OCI-M2 (cell line): ENCODE measurements around the gene PDSS2.
"Not testable (repeated sequence)": the region's sequence is repeated elsewhere in the genome, so short reads cannot be mapped to it uniquely, and the experiment has no call there.

ENCODE experiments used
- DNase-seq: peaks from one replicate; lab custom pipeline; 2025; ENCODE audit not compliant: unreplicated experiment; lab: John Stamatoyannopoulos, UW

Gene PDSS2

DNA sequence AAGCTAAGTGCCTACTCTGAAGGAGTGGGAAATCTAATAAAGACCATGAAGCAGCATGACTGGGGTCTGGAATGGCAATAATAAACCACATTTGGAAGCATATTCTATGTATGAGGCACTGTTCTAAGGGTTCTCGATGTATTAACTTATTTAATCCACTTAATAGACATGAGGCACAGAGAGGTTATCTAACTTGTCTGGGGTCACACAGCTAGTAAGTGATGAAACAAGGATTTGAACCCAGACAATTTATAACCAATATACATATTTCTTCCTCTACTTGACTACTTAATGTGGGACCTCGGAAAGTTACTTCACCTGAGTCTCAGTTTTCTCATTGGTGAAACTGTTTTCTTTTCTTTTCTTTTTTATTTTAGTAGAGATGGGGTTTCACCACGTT, 131.3 kb downstream of the PDSS2 start:
- DNase-seq, result no peak

DNA sequence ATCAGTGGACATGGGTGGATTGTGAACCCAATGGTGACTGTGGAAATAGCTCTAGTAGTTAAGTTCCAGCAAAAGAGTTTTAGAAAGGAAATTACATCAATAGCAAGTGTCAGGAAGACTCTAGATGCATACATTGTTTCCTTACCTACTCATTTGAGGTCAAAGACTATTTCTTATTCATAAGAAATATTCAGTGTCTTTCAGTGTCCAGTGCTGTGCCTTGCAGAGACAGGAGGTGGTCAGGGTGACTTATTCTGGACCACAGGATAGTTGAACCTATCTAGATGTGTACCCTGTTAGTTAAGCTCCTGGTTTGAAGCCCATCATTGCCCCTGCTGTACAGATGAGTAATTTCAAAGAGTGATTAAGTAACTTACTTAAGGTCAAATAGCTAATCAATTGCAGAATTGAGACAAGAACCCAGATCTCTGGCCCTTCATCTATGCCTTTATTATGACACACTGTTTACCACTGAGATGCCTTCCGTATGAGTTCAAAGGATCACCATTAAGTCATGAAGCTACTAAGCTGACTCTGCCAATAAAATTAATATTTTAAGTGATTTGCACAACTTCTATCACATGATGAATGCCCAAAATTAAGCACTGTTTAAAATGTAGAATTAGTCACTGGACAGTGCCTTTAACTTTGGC, 136.1 kb downstream of the PDSS2 start:
- no peak for DNase-seq

DNA sequence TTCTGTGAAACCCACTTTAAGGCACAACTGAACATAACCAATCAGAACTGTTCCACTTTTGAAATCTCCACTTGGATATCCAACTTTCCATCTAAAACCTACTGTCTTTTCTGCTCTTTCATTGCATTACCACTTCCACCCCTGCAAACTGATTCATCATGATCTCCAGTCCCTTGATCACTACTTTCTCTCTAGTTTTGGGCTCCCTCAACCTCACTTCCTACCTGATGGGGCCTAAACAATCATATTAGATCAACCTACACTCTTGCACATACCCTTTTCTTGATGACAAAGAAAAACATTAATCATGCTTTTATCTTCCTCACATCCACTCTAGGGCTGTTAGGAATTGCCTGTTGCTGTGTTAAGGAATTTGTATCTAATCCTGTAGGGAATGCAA, 137.6 kb downstream of the PDSS2 start:
- DNase-seq, result no peak

DNA sequence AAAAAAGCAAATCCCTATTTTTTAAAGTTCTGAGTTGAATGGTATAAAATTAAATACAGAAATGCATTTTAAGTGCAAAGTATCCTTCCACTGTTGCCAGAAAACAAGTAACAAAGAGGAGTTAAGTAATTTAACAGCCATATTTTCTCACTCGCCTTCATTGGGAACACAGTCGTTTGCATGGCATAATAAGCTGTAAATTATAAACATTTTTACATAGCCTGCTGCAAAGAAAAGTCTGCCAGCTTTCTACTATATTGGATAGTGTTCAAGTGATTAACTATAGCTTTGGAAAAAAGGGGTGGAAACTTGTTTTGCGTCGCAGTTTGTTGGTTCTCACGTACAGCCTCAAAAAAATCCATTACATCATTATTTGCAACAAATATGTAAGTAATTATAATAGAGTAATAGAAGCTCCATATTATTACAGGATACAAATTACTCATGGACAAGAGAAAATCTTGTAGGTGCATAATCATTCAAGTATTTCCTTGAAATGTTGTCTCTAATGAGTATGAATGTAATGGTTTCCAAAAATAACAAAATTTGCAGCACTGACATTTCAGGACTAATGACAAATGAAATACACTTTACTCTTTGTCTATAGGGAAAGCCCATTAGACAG, 139.3 kb downstream of the PDSS2 start:
- no peak for DNase-seq

DNA sequence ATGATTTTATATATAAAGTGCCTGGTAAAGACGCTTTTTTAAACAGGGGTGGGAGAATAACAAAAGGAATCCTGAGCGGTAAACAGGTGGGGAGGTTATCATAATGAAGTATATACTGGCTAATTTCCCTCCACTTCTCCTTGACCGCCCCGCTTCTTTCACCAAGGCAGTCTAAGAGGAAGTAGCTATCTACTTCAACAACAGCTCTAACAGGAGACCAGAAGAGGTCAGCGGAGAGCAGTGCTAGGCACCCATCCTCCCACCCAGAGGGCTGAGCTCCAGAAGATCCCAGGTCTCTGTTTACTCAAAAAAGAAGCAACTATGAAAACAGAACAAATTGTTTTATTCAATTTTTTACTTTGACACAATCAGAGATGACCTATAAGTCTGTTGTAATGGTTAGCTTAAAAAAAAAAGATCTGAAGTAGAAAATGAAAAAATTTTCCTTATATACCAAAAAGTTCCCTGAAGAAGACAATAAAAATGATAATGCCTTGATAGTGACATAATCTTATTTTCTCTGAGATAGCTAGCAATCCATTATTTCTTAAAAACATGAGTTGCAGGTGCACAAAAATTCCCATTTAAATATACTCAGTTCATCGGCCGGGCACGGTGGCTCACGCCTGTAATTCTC, 141.1 kb downstream of the PDSS2 start:
- peak; percentile 25 for DNase-seq

DNA sequence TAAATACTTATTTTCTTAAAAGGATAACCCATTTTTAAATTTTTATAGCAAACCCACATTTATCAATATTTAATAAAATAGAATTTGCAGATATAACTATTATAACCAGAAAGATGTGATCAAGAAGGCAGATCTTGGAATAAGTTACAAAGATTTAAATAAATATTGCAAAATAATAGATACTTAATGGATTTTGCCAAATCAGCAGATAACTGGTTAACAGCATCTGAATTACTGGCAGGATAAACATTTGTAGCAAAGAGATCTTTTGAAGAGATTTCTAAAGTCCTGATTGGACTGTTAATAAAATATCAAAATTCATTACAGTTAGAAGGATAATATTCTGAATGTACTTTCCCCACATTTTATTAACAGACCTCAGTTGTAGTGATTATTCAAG, 144.2 kb downstream of the PDSS2 start:
- no peak for DNase-seq

DNA sequence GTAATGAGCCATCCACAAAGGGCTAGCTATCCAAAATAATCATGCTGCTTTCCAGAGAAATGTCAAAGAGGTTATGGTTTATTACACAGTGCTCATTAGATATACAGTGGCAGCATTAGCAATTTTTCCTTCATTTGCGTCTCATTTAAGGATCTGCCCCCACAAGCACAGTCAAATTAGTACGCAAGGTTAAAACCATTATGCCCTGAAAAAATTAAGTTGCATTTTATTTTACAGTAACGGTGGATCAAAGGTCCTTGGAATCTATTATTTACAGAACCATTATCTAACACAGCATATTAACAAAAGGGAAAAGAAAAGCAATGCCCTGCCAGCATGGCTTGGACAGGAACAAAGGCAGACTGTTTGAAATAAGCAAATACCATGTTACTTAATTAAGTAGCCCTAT, 144.8 kb downstream of the PDSS2 start:
- DNase-seq, result no peak

DNA sequence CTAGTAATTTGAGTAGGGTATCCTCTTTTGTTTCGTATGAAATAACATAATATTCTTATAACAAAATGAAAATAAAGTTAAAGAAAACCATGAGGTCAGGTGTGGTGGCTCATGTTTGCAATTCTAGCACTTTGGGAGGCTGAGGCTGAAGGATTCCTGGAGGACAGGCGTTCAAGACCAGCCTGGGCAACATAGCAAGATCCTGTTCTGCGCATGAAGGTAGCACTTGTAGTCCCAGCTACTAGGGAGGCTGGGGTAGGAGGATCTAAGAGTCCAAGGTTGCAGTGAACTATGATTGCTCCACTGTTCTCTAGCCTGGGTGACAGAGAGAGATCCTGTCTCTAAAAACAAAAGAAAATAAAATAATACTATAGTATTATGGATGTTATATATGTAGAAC, 145.6 kb downstream of the PDSS2 start:
- no peak for DNase-seq

DNA sequence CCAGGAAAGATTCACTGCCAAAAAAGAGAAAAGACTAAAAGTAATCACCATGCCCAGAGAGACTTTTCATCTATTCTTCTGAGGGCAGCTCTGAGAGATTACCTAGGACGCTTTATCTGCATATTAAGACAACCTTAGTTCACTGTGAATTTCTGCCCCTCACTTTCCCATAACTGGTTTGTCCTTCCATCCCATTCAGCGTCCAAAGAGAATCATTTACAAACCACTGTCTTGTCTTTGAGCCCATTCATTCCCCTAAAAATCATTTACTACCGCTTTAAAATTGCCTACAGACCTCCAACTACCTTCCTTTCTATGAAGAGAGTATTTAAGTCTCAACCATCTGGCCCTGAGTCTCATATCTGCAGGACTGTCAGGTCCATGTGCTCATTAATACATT, 149.0 kb downstream of the PDSS2 start:
- no peak for DNase-seq

DNA sequence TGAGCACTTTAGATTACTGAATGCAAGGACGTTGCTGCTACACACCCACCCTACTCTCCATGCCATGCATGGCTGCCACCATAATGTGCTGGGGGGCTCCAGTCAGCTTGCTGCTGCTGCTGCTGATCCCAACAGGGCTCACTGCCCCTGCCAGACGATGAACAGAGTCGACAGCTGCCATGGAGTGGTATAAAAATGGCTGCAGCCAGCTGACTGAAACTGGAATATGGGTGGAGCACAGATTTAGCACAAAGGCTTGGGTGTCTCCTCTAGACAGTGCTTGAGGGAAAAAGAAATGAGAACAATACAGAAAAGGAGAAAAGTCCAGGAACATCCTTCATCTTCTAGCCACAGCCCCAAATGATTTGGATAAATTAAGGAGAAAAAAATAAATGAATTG, 150.7 kb downstream of the PDSS2 start:
- DNase-seq, result no peak

DNA sequence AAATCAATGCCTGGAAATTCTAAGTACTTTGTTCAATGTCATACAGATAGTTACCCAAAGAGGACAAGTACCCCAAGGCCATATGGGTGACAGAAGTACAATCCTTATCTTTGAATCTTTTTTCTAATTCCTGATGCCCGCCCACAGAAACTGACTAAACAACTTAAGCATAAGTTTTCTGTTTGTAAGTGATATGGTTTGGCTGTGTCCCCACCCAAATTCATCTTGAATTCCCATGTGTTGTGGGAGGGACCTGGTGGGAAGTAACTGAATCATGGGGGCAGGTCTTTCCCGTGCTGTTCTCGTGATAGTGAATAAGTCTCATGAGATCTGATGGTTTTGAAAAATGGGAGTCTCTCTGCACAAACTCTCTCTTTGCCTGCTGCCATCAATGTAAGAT, 153.4 kb downstream of the PDSS2 start:
- not testable (repeated sequence) for DNase-seq

DNA sequence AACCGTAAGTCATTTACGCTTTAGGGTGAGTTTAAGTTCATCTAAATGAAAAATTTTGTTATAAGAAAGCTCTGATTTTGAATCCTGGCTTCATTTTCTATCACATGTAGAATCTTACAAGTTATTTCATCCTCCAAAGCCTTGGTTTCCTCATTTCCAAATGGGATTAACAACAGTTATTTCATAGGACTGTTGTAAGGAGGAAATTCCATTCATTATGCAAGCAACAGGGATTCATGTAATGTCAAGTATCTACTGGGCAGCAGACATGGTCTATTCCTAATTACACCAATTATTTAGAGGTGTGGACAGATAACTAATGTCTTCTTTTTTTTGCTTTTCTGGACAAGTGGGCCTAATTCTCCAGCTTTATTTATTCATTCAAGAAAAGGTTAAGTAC, 154.0 kb downstream of the PDSS2 start:
- DNase-seq, result no peak

DNA sequence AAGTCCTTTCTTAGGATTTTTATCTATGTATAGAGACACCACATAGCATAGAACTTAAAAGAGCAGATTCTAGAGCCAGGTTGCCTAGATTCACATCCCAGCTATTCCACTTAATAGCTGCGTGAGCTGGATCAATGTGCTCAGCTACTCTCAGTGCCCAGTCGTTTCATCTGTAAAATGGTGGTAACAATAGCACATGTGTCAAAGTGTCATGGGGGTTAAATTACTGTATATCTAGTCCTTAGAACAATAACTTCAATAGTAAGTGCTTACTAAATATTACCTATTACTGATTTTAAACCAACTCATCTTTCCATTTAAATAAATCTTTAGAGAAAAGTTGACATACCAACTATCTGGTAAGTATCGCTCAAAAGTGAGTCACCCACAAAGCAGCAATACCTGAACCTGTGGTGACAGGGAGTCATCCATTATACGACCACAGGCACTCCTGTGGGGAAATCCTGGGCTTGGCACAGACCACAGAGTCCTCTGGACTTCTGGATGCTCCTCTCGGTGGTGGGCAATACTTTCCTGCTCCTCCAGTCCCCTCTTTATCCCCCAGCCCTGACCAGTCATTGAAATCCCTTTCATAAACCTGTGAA, 154.8 kb downstream of the PDSS2 start:
- no peak for DNase-seq

DNA sequence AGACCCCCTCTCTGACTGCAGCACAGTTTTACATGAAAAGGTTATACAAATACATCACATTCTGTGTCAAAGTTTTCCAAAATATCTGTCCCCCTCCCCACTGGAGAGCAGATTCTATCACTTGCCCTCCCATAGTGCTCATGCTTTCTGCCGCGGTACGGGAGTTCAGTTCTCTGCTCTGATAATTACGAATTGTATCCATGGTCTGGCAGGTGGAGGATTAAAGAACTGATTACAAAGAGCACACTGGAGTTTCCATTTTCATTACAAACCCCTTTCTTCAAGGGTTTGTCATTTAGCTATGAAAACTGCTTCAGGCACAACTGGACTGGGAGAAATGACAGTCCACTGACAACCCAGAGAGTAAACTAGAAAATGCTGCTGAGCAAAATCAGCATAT, 166.0 kb downstream of the PDSS2 start:
- DNase-seq, result no peak

DNA sequence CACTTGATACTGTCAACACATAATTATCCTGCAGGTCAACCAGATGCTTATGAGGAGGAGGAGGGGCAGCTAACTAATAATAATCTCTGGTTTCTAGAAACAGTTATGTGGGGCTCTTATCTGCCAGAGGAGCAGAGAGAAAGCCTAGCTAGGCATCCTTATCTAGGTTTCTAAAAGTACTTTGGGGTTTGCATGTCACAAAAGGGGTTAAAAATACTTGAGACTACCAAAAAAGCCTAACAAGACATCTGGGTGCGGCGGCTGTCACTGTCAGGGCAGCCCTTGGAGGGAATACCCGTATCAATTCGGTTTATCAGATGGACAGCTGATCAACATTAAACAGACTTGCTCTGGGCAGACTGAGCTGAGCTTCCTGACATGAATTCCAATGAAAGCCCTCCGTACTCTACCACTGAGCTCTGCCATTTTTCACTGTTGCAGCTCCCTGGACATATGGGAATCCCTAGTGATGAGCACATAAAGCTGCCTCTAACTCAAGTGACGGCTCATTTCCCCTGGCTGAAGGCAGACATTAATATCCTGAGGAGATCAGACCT, 166.6 kb downstream of the PDSS2 start:
- DNase-seq, result no peak

DNA sequence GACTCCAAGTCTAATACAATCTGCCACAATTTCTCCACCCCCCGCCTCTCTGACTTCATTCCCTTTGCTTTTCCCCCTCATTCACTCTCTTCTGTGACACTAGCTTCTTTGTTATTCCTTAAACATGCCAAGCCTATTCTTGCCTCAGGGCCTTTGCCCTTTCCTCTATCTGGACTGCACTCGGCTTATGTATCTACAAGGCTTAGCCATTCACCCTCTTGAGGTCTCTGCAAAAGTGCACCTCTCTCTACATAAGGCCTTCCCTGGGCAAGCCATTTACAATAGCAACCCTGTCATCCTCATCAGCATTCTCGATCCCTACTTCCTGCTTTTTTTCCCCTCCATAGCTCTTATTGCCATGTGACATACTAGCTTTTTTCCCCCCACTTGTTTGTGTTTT, 168.9 kb downstream of the PDSS2 start:
- DNase-seq, result no peak

DNA sequence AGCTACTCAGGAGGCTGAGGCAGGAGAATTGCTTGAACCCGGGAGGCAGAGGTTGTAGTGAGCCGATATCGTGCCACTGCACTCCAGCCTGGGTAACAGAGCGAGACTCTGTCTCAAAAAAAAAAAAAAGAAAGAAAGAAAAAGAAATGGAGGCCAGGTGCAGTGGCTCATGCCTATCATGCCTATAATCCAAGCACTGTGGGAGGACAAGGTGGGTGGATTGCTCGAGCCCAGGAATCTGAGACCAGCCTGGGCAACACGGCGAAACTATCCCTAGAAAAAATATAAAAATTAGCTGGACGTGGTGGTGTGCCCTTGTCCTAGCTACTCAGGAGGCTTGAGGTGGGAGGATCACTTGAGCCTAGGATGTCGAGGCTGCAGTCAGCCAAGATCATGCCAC, 170.1 kb downstream of the PDSS2 start:
- not testable (repeated sequence) for DNase-seq

DNA sequence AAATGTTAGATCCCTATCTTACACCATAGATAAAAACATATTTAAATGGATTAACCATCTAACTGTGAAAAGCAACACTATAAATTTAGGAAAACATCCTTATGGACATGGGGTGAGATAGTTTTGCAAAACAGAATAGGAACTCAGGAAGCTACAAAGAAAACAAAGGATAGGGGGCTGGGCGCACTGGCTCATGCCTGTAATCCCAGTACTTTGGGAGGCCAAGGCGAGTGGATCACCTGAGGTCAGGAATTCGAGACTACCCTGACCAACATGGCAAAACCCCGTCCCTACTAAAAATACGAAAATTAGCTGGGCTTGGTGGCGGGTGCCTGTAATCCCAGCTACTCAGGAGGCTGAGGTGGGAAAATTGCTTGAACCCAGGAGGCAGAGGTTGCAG, 173.7 kb downstream of the PDSS2 start:
- not testable (repeated sequence) for DNase-seq

DNA sequence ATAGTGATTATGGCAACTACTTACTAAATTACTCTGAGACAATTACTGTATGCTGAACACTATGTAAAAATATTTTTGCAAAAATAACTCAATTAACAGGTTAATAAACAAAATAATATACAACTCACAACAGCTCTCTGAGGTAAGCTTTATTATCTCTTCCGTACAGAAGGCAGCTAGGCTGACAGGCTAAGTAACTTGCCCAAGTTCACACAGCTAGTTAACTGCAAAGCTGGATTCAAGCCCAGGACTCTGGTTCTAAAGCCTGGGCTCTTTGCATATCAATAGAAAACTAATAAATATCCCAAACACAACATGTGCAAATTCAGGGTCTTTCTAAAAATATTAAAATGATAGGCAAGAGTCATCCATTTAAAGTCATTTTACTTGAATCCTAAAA, 174.6 kb downstream of the PDSS2 start:
- no peak for DNase-seq

DNA sequence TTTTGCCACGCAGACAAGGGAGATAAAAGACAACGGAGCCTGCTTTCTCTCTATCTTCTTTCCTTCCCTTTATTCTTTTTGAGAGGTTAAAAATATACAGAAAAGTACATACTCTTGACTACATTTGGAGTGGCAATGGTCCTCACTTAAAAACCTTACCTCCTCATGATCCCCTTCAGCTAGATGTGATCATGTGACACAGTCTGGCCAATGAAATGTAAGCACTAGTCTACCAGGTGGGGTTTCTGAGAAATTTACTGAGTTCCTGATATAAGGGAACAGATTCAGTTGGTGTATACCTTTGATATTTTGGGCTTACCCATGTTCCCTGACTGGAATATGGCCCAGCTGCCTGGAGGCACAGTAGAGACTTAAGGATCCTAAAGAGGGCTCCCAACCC, 178.6 kb downstream of the PDSS2 start:
- DNase-seq, result no peak

DNA sequence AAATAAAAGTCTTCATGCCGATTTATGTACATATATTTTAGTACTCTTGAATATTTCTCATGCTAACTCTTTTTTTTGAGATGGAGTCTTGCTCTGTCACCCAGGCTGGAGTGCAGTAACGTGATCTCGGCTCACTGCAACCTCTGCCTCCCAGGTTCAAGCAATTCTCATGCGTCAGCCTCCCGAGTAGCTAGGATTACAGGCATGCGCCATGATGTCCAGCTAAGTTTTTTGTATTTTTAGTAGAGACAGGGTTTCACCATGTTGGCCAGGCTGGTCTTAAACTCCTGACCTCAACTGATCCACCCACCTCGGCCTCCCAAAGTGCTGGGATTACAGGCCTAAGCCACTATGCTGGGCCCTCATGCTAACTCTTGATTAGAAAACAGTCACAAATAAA, 179.4 kb downstream of the PDSS2 start:
- DNase-seq, result not testable (repeated sequence)

DNA sequence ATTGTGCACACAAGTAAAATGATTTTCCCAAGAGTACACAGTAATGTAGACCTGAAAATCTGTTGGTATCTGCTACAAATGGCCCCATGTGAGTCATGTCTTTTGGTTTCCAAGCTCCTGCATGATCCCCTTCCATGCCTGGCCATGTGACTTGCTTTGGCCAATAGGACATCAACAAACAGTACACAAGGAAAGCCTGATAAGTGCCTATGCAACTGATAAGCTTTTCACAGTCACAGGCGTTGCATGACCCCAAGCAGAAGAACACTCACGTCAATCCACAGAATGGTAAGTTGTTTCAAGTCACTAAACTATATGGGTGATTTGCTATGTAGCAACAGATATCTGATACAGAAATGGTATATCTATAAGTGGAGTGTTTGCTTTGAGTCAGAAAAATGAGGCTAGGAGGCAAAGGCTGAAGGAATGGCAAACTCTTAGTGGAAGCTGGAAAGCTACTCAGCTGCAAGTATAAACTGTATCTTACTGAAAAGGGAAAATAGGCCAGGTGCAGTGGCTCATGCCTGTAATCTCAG, 184.0 kb downstream of the PDSS2 start:
- DNase-seq, result no peak
